H1 (cell line): Measurements from ENCODE around the gene C14orf132. TPM values are rescaled to one million over a fixed set of nuclear protein-coding genes. Genes with fewer than 3 reads are reported as not detected.

Experiments
- ATF3 ChIP-seq: IDR thresholded peaks from 2 replicates; pipeline ENCODE4 v1.6.1; 2011; ENCODE audit warnings: low read depth, mild to moderate bottlenecking, low read length; ENCODE audit not compliant: insufficient read depth
- CHD2 ChIP-seq: IDR thresholded peaks from 2 replicates; pipeline ENCODE4 v1.6.1; 2012; ENCODE audit warnings: low read length, improper control_type of control experiment
- CTBP2 ChIP-seq: IDR thresholded peaks from 2 replicates; pipeline ENCODE4 v1.7.0; 2011; ENCODE audit warnings: borderline replicate concordance, mild to moderate bottlenecking, moderate library complexity, mixed read lengths, low read length; ENCODE audit not compliant: insufficient read depth, insufficient read length
- GTF2F1 ChIP-seq: IDR thresholded peaks from 2 replicates; pipeline ENCODE4 v1.6.1; 2012; ENCODE audit warnings: low read depth, low read length, improper control_type of control experiment, borderline replicate concordance
- HDAC2 ChIP-seq, 2 experiments: fragments of 300-600 bp in 1 of 2; sonication (generic) in 1 of 2; IDR thresholded peaks; 2 replicates each; pipeline ENCODE4 v1.6.1; 2011 to 2012; ENCODE audit warnings: low read depth in 2 of 2, low read length in 2 of 2, mild to moderate bottlenecking in 2 of 2, moderate library complexity in 2 of 2, borderline replicate concordance in 1 of 2, inconsistent platforms in 1 of 2
- KDM5A ChIP-seq: fragments of 200-600 bp; IDR thresholded peaks from 2 replicates; pipeline ENCODE4 v1.7.1; 2012; ENCODE audit warnings: mild to moderate bottlenecking, low read length, inconsistent platforms, mixed read lengths
- NRF1 ChIP-seq: IDR thresholded peaks from 2 replicates; pipeline ENCODE4 v1.6.1; 2011; ENCODE audit warnings: mild to moderate bottlenecking, low read depth, low read length, improper control_type of control experiment
- RBBP5 ChIP-seq: IDR thresholded peaks from 2 replicates; pipeline ENCODE4 v1.7.1; 2012; ENCODE audit warnings: low read depth, mild to moderate bottlenecking, inconsistent platforms, low read length, moderate library complexity, borderline replicate concordance
- SP2 ChIP-seq: IDR thresholded peaks from 2 replicates; pipeline ENCODE4 v1.6.1; 2012; ENCODE audit warnings: mild to moderate bottlenecking, low read length, inconsistent platforms
- SUZ12 ChIP-seq: fragments of 200-600 bp; sonication (generic); IDR thresholded peaks from 2 replicates; pipeline ENCODE4 v1.6.1; 2012; ENCODE audit warnings: mild to moderate bottlenecking, inconsistent platforms, low read length, moderate library complexity, mixed read lengths
- TAF7 ChIP-seq: optimal IDR thresholded peaks from 2 replicates; pipeline ENCODE3; 2011; ENCODE audit warnings: low read depth, mild to moderate bottlenecking, inconsistent platforms, low read length, moderate library complexity, borderline replicate concordance
- polyA plus RNA-seq, 7 experiments: library from polyadenylated mRNA; depleted of rRNA in 3 of 7; stranded (reverse) in 5 of 7; unstranded in 2 of 7; fragments of >200 nt in 5 of 7; fragments of 200-250 nt in 2 of 7; gene quantifications; 1 replicate in 5 of 7; 2 replicates in 1 of 7; 4 replicates in 1 of 7; pipeline versions ENCODE4 v1.2.1 to v1.2.3, GENCODE V29; 2011 to 2013; ENCODE audit warnings: missing spikeins in 2 of 7, mixed read lengths in 2 of 7
- total RNA-seq: library from RNA; stranded (reverse); fragmentation: NEBNext Ultra II Directional; extraction: Animal tissue kit (Norgen Biotek cat#: 25700); gene quantifications from 2 replicates; pipeline ENCODE4 v1.2.1, GENCODE V29; 2021

C14orf132 gene
- total and polyA plus RNA-seq, 2 of the 8 experiments (the other 6 are each of a cell fraction or from before 2014, with no cell fraction given), result 11.7 to 32.5 TPM

GRCh38 chr14:96108061-96108795 lies 69.1 kb downstream of the C14orf132 start (continued):
- TF ChIP-seq RBBP5 (no peak), GTF2F1 (no peak), CHD2 (no peak), ATF3 (no peak), CTBP2 (no peak), KDM5A (no peak), SUZ12 (no peak), NRF1 (no peak), SP2 (no peak), TAF7 (no peak), HDAC2 (IDR thresholded peaks at IDR 0.05; ENCODE audit: borderline replicate concordance in 1 of 2, low read depth in 2 of 2, low read length in 2 of 2) (no peak)
